SK-N-SH (cell line): ENCODE measurements around the gene ZSWIM3. TPM values are rescaled to one million over a fixed set of nuclear protein-coding genes. Genes with fewer than 3 reads are reported as not detected.

Experiments used
- CTCF ChIA-PET: fragments of 300-600, 350-600 bp; formaldehyde crosslinking; extraction: SDS; loops from one replicate; lab custom pipeline; 2021; lab: Yijun Ruan, JAX
- POLR2A ChIA-PET: fragments of 350-600 bp; sonication (Branson Sonifier 250); formaldehyde crosslinking; extraction: SDS; loops from one replicate; lab custom pipeline; 2020; ENCODE audit warnings: antibody characterized with exemption, inconsistent platforms; lab: Yijun Ruan, JAX
- DNase-seq: peaks from one replicate; pipeline ENCODE4 v3.0.0; 2012
- H2AFZ ChIP-seq: fragments of 200-600 bp; sonication (generic); 2 replicates; pipeline ENCODE4 v1.8.1; 2016; ENCODE audit warnings: antibody characterized with exemption, mild to moderate bottlenecking, low read depth
- H3F3A ChIP-seq: fragments of 200-600 bp; sonication (generic); replicated peaks from 2 replicates; pipeline ENCODE3; 2016; ENCODE audit warnings: antibody characterized with exemption, mild to moderate bottlenecking; ENCODE audit not compliant: insufficient read depth
- H3K27ac ChIP-seq, 2 experiments: fragments of 200-500 bp in 1 of 2; fragments of 200-600 bp in 1 of 2; sonication (Bioruptor generic) in 1 of 2; sonication (generic), shearing (Covaris generic) in 1 of 2; 2 replicates each; pipeline versions ENCODE4 v1.5.1 to v1.6.1; 2014 to 2016; ENCODE audit warnings: low read depth in 2 of 2, inconsistent platforms in 1 of 2, low read length in 1 of 2, mild to moderate bottlenecking in 1 of 2, mixed read lengths in 1 of 2
- H3K27me3 ChIP-seq: fragments of 200-600 bp; sonication (generic), shearing (Covaris generic); 2 replicates; pipeline ENCODE4 v1.6.1; 2016; ENCODE audit warnings: mixed run types; ENCODE audit not compliant: insufficient read depth
- H3K36me3 ChIP-seq, 2 experiments: fragments of 200-500 bp in 1 of 2; fragments of 200-600 bp in 1 of 2; sonication (Bioruptor generic) in 1 of 2; sonication (generic) in 1 of 2; replicated peaks in 1 of 2; 2 replicates each; pipeline versions ENCODE3 to v1.5.1; 2014 to 2016; ENCODE audit warnings: low read length in 1 of 2, mild to moderate bottlenecking in 1 of 2; ENCODE audit not compliant: insufficient read depth in 2 of 2, control insufficient read depth in 1 of 2
- H3K4me1 ChIP-seq, 2 experiments: fragments of 200-500 bp in 1 of 2; fragments of 200-600 bp in 1 of 2; sonication (Bioruptor generic) in 1 of 2; sonication (generic), shearing (Covaris generic) in 1 of 2; 2 replicates each; pipeline versions ENCODE4 v1.5.1 to v1.6.1; 2014 to 2016; ENCODE audit warnings: low read depth in 1 of 2, low read length in 1 of 2, mixed run types in 1 of 2; ENCODE audit not compliant: insufficient read depth in 2 of 2, control insufficient read depth in 1 of 2
- H3K4me2 ChIP-seq: fragments of 200-600 bp; sonication (generic), shearing (Covaris generic); 2 replicates; pipeline ENCODE4 v1.6.1; 2017; ENCODE audit warnings: mixed run types
- H3K4me3 ChIP-seq, 2 experiments: fragments of 200-500 bp in 1 of 2; fragments of 200-600 bp in 1 of 2; sonication (Bioruptor generic) in 1 of 2; sonication (generic), shearing (Covaris generic) in 1 of 2; 2 replicates each; pipeline versions ENCODE4 v1.5.1 to v1.8.1; 2014 to 2016; ENCODE audit warnings: low read depth in 2 of 2, inconsistent platforms in 1 of 2, low read length in 1 of 2, mild to moderate bottlenecking in 1 of 2, mixed read lengths in 1 of 2, moderate library complexity in 1 of 2
- H3K79me2 ChIP-seq: fragments of 200-600 bp; sonication (generic); 2 replicates; pipeline ENCODE4 v1.8.1; 2017; ENCODE audit warnings: mild to moderate bottlenecking; ENCODE audit not compliant: insufficient read depth
- H3K9ac ChIP-seq: fragments of 200-600 bp; sonication (generic); 2 replicates; pipeline ENCODE4 v1.6.1; 2017; ENCODE audit warnings: mixed run types
- H3K9me2 ChIP-seq: fragments of 200-600 bp; sonication (generic); 2 replicates; pipeline ENCODE4 v1.6.1; 2017; ENCODE audit warnings: mixed run types
- H3K9me3 ChIP-seq: fragments of 200-600 bp; sonication (generic); 2 replicates; pipeline ENCODE4 v1.6.1; 2017; ENCODE audit warnings: mixed run types, mild to moderate bottlenecking, moderate library complexity
- H4K20me1 ChIP-seq: fragments of 200-600 bp; sonication (generic); 2 replicates; pipeline ENCODE4 v1.6.1; 2017; ENCODE audit warnings: mild to moderate bottlenecking, mixed run types; ENCODE audit not compliant: insufficient read depth
- CHD2 ChIP-seq: fragments of 150-350 bp; IDR thresholded peaks from 2 replicates; pipeline ENCODE4 v1.6.1; 2018; ENCODE audit warnings: low read length; ENCODE audit not compliant: partially characterized antibody
- CTCF ChIP-seq: fragments of 200-600 bp; sonication (generic); IDR thresholded peaks from 2 replicates; pipeline ENCODE4 v1.6.1; 2017; ENCODE audit warnings: antibody characterized with exemption, mild to moderate bottlenecking, moderate library complexity
- ELF1 ChIP-seq: IDR thresholded peaks from 2 replicates; pipeline ENCODE4 v1.4.0; 2012
- EP300 ChIP-seq, 2 experiments: IDR thresholded peaks; 2 replicates each; pipeline versions ENCODE4 v1.4.0 to v1.6.1; 2012; ENCODE audit warnings: borderline replicate concordance in 1 of 2, low read depth in 1 of 2, low read length in 1 of 2
- FOSL2 ChIP-seq: IDR thresholded peaks from 2 replicates; pipeline ENCODE4 v1.4.0; 2012; ENCODE audit warnings: low read depth, mild to moderate bottlenecking, moderate library complexity, borderline replicate concordance
- FOXJ3 ChIP-seq: sonication (generic); formaldehyde crosslinking; IDR thresholded peaks from 2 replicates; pipeline ENCODE4 v1.5.1; 2020; ENCODE audit warnings: mild to moderate bottlenecking, missing genetic modification reagents
- FOXM1 ChIP-seq: IDR thresholded peaks from 2 replicates; pipeline ENCODE4 v1.4.0; 2012; ENCODE audit warnings: low read depth, mild to moderate bottlenecking
- GABPA ChIP-seq: IDR thresholded peaks from 2 replicates; pipeline ENCODE4 v1.4.0; 2012; ENCODE audit warnings: low read depth, mild to moderate bottlenecking
- GATA2 ChIP-seq: sonication (generic); formaldehyde crosslinking; IDR thresholded peaks from 2 replicates; pipeline ENCODE4 v1.5.0; 2020; ENCODE audit warnings: mild to moderate bottlenecking, missing genetic modification reagents
- IRF3 ChIP-seq: fragments of 150-350 bp; IDR thresholded peaks from 2 replicates; pipeline ENCODE4 v1.6.1; 2016; ENCODE audit warnings: mild to moderate bottlenecking, low read depth, low read length
- MAX ChIP-seq: IDR thresholded peaks from 2 replicates; pipeline ENCODE4 v1.4.0; 2012; ENCODE audit warnings: low read depth
- MEF2A ChIP-seq: IDR thresholded peaks from 2 replicates; pipeline ENCODE4 v1.4.0; 2012; ENCODE audit warnings: low read depth, borderline replicate concordance
- MXI1 ChIP-seq: IDR thresholded peaks from 2 replicates; pipeline ENCODE4 v1.6.1; 2012; ENCODE audit warnings: mild to moderate bottlenecking, low read depth, low read length, improper control_type of control experiment
- NFIC ChIP-seq: IDR thresholded peaks from 2 replicates; pipeline ENCODE4 v1.4.0; 2012; ENCODE audit warnings: borderline replicate concordance
- NRF1 ChIP-seq: IDR thresholded peaks from 2 replicates; pipeline ENCODE4 v1.6.1; 2012; ENCODE audit warnings: low read depth, mild to moderate bottlenecking, low read length
- PBX3 ChIP-seq: IDR thresholded peaks from 2 replicates; pipeline ENCODE4; 2012
- POLR2AphosphoS5 ChIP-seq: IDR thresholded peaks from 2 replicates; pipeline ENCODE4 v1.6.1; 2012; ENCODE audit warnings: low read depth, low read length
- RAD21 ChIP-seq: IDR thresholded peaks from 2 replicates; pipeline ENCODE4 v1.6.1; 2012; ENCODE audit warnings: mild to moderate bottlenecking, low read length
- RCOR1 ChIP-seq: fragments of 150-350 bp; IDR thresholded peaks from 2 replicates; pipeline ENCODE4 v1.6.1; 2017; ENCODE audit warnings: antibody characterized with exemption, low read length
- RXRA ChIP-seq: IDR thresholded peaks from 2 replicates; pipeline ENCODE4 v1.4.0; 2012; ENCODE audit warnings: low read depth, mild to moderate bottlenecking, borderline replicate concordance
- SIN3A ChIP-seq: IDR thresholded peaks from 2 replicates; pipeline ENCODE4 v1.6.1; 2012; ENCODE audit warnings: low read depth, mild to moderate bottlenecking, low read length, moderate library complexity, borderline replicate concordance
- SMC3 ChIP-seq: IDR thresholded peaks from 2 replicates; pipeline ENCODE4 v1.6.1; 2012; ENCODE audit warnings: low read depth, low read length, improper control_type of control experiment
- TAF1 ChIP-seq: IDR thresholded peaks from 2 replicates; pipeline ENCODE4 v1.6.1; 2012; ENCODE audit warnings: low read depth, mild to moderate bottlenecking, low read length, moderate library complexity, borderline replicate concordance
- TCF12 ChIP-seq: IDR thresholded peaks from 2 replicates; pipeline ENCODE4 v1.4.0; 2012
- TEAD4 ChIP-seq: IDR thresholded peaks from 2 replicates; pipeline ENCODE4 v1.4.0; 2012; ENCODE audit warnings: mild to moderate bottlenecking, borderline replicate concordance; ENCODE audit not compliant: insufficient read depth
- USF1 ChIP-seq: IDR thresholded peaks from 2 replicates; pipeline ENCODE4 v1.4.0; 2012; ENCODE audit warnings: low read depth, borderline replicate concordance
- USF2 ChIP-seq: fragments of 150-350 bp; IDR thresholded peaks from 2 replicates; pipeline ENCODE4 v1.6.1; 2017; ENCODE audit warnings: antibody characterized with exemption, low read length, low read depth, borderline replicate concordance
- YY1 ChIP-seq: IDR thresholded peaks from 2 replicates; pipeline ENCODE4 v1.4.0; 2012; ENCODE audit warnings: low read depth, mild to moderate bottlenecking
- WGBS: methylation state at CpG from one replicate; pipeline ENCODE4 v1.1.6; 2017; ENCODE audit warnings: low lambda C conversion rate; 5-methylcytosine and 5-hydroxymethylcytosine counted together
- polyA plus RNA-seq, 3 experiments: library from polyadenylated mRNA; depleted of rRNA; stranded (reverse); fragments of >200 nt; gene quantifications; 2 replicates each; pipeline ENCODE4 v1.2.3, GENCODE V29; 2012

ZSWIM3 gene
- 2.3 and 2.9 TPM in 2 replicates for polyA plus RNA-seq (2012; rRNA removed)
- polyA plus RNA-seq (2012; cell fraction: cytosol; rRNA removed): 1.5 and 2.2 TPM in 2 replicates
- 2.3 and 3.3 TPM in 2 replicates for polyA plus RNA-seq (2012; cell fraction: nucleus; rRNA removed)

- ChIA-PET POLR2A (interaction anchor here (1.4 to 1.8 kb wide), 2 partner anchors 18 to 33 kb away, joined by 4 to 5 read pairs; partner anchors contain the start of genes CTSA and NEURL2), CTCF (interaction anchor here (0.8 to 1.3 kb wide), 3 partner anchors 16 to 130 kb away, joined by 3 to 6 read pairs (median 4); partner anchors contain the start of genes CTSA and NEURL2)
- Histone ChIP-seq H3K27me3 (no peaks in the 10 kb centered on the region), H3K9me3 (no peaks in the 10 kb centered on the region), H3K9ac (peak within 1 kb of the TSS; percentile 70), H3K36me3 (peaks cover 6 to 8% of the 10 kb centered on the region in 2 experiments), H3K27ac (peak within 1 kb of the TSS in 1 of 2 experiments; percentile 71; a peak in 2 of 4 replicates), H4K20me1 (no peaks in the 10 kb centered on the region), H3F3A (no peaks in the 10 kb centered on the region), H3K4me1 (peaks cover 8 to 13% of the 10 kb centered on the region in 2 experiments; a peak in 2 of 4 replicates), H3K9me2 (no peaks in the 10 kb centered on the region), H3K79me2 (peaks cover 25% of the 10 kb centered on the region), H3K4me3 (peak within 1 kb of the TSS; percentile 75), H2AFZ (peak within 1 kb of the TSS; percentile 99), H3K4me2 (peak within 1 kb of the TSS; percentile 84)
- WGBS: 1% methylated on average over 26 of the region's 36 CpGs
- peak; percentile 99 for DNase-seq
- TF ChIP-seq TCF12: 0 out of 2 replicates have a peak, but pooled peaks have one; percentile 10
- no peak for TF ChIP-seq MEF2A
- TF ChIP-seq TEAD4: no peak
- no peak for TF ChIP-seq FOXJ3 (CRISPR knock-in tag)
- TF ChIP-seq ELF1: peak; percentile 91
- TF ChIP-seq RAD21: no peak
- TF ChIP-seq USF1: no peak
- no peak for TF ChIP-seq EP300 (IDR thresholded peaks at IDR 0.05; ENCODE audit: borderline replicate concordance in 1 of 2, low read depth in 1 of 2, low read length in 1 of 2)
- TF ChIP-seq GATA2 (CRISPR knock-in tag): no peak
- TF ChIP-seq YY1: peak; percentile 45; the same call in 1 of the 2 replicates
- TF ChIP-seq RCOR1: no peak
- peak; percentile 100 for TF ChIP-seq PBX3
- TF ChIP-seq RXRA: no peak
- no peak for TF ChIP-seq NRF1
- TF ChIP-seq USF2: no peak
- peak; percentile 98 for TF ChIP-seq IRF3
- peak; percentile 86 for TF ChIP-seq POLR2AphosphoS5
- peak; percentile 52; the same call in 1 of the 2 replicates for TF ChIP-seq MAX
- TF ChIP-seq FOXM1: no peak
- peak; percentile 89; the same call in 1 of the 2 replicates for TF ChIP-seq TAF1
- no peak for TF ChIP-seq CTCF
- peak; percentile 97 for TF ChIP-seq GABPA
- TF ChIP-seq CHD2: peak; percentile 98
- no peak for TF ChIP-seq NFIC
- TF ChIP-seq SMC3: no peak
- TF ChIP-seq MXI1: peak; percentile 82
- peak; percentile 93 for TF ChIP-seq SIN3A
- no peak for TF ChIP-seq FOSL2
Observed at GRCh38 chr20:45857114-45857881, at the start of gene ZSWIM3, which contains the start of gene ACOT8. TSS of gene ZSWIM3 (plus strand) at chr20:45857614. CDS start at chr20:45857826, 212 bp downstream. TSS of gene ACOT8 (minus strand) at chr20:45857392. CDS start at chr20:45857315, 77 bp downstream.
